ENCODE results near the gene COX19. TPM values are rescaled to one million over a fixed set of nuclear protein-coding genes. Genes with fewer than 3 reads are reported as not detected.

Gene COX19
- total and polyA plus RNA-seq, 10 donors = 7.1 to 29.1 (median 15.2) TPM

DNA sequence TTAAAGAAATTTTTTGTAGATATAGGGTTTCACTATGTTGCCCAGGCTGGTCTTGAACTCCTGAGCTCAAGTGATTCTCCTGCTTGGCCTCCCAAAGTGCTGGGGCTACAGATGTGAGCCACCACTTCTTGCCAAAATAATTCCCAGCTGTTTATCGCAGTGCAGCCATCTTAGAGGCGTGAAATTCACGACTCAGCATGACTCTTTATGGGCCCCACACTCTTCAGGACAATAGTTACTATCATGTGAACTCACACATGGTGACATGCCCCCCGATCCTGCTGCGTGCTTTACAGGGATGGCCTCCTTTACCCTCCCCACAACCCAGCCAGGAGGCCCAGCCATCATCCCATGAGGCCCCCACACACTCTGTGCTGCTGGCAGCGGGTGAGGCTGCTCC lies 4.6 kb downstream of the COX19 start:
- no peak for DNase-seq
- H3K27me3 ChIP-seq (replicated peaks in 1 of 7) = no peaks in the 10 kb centered on the region

DNA sequence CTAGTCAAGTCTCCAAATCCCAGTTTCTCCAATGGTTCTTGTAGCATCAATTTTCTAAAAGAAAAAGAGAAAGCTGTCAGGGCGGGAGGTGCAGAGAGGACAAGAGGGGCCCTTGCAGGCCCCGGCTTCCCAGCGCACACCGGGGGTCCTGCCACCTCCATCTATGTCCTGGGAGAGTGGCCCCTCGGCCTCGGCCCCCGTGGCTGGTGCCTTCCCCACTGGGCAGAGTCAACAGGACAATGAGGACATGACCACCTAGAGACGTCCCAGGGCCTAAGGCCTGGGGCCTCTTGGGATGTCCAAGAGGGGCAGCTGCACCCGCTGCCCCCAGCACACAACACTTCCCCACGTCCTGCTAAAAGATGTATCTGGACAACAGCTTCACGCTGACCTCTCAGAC lies 5.9 kb downstream of the COX19 start:
- peak; percentile 74 for DNase-seq
- Histone ChIP-seq H3K27ac (no peak overlapping the region), H3K4me1 (peaks cover 27 to 88% (median 56%) of the 10 kb centered on the region in 6 donors), H3K36me3 (peaks cover 0 to 74% (median 66%) of the 10 kb centered on the region in 6 donors), H3K9me3 (no peaks in the 10 kb centered on the region), H3K4me3 (no peak overlapping the region), H3K27me3 (replicated peaks in 1 of 7) (no peaks in the 10 kb centered on the region)
- intact Hi-C loops (cut with DNase I; ENCODE audit: low total_unique reads) = no loop called here
- TF ChIP-seq, protein P1, sequence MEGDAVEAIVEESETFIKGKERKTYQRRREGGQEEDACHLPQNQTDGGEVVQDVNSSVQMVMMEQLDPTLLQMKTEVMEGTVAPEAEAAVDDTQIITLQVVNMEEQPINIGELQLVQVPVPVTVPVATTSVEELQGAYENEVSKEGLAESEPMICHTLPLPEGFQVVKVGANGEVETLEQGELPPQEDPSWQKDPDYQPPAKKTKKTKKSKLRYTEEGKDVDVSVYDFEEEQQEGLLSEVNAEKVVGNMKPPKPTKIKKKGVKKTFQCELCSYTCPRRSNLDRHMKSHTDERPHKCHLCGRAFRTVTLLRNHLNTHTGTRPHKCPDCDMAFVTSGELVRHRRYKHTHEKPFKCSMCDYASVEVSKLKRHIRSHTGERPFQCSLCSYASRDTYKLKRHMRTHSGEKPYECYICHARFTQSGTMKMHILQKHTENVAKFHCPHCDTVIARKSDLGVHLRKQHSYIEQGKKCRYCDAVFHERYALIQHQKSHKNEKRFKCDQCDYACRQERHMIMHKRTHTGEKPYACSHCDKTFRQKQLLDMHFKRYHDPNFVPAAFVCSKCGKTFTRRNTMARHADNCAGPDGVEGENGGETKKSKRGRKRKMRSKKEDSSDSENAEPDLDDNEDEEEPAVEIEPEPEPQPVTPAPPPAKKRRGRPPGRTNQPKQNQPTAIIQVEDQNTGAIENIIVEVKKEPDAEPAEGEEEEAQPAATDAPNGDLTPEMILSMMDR (IDR thresholded peaks at IDR 0.05 in 8 of 11, conservative IDR thresholded peaks at IDR 0.05 in 3 of 11) = no peak
- peak in 1 of 3 donors; percentile 3 for TF ChIP-seq POLR2AphosphoS5 (IDR thresholded peaks at IDR 0.05)
- 88 to 97% (median 95%) methylated on average over 11 of the region's 11 CpGs for WGBS, 5 donors

More for the DNA sequence above, 4.6 kb downstream of the COX19 start:
- Histone ChIP-seq H3K36me3 (peaks cover 0 to 74% (median 66%) of the 10 kb centered on the region in 6 donors), H3K4me3 (no peak overlapping the region), H3K9me3 (no peaks in the 10 kb centered on the region), H3K27ac (no peak overlapping the region), H3K4me1 (peaks cover 21 to 84% (median 51%) of the 10 kb centered on the region in 6 donors)
- 90 to 95% (median 93%) methylated on average over 6 of the region's 6 CpGs for WGBS, 5 donors
- TF ChIP-seq POLR2A (IDR thresholded peaks at IDR 0.05) (no peak), POLR2AphosphoS5 (IDR thresholded peaks at IDR 0.05) (no peak)
- TF ChIP-seq, protein P1 (IDR thresholded peaks at IDR 0.05 in 8 of 11, conservative IDR thresholded peaks at IDR 0.05 in 3 of 11) = no peak
- intact Hi-C loops (cut with DNase I; ENCODE audit: low total_unique reads) = no loop called here

DNA sequence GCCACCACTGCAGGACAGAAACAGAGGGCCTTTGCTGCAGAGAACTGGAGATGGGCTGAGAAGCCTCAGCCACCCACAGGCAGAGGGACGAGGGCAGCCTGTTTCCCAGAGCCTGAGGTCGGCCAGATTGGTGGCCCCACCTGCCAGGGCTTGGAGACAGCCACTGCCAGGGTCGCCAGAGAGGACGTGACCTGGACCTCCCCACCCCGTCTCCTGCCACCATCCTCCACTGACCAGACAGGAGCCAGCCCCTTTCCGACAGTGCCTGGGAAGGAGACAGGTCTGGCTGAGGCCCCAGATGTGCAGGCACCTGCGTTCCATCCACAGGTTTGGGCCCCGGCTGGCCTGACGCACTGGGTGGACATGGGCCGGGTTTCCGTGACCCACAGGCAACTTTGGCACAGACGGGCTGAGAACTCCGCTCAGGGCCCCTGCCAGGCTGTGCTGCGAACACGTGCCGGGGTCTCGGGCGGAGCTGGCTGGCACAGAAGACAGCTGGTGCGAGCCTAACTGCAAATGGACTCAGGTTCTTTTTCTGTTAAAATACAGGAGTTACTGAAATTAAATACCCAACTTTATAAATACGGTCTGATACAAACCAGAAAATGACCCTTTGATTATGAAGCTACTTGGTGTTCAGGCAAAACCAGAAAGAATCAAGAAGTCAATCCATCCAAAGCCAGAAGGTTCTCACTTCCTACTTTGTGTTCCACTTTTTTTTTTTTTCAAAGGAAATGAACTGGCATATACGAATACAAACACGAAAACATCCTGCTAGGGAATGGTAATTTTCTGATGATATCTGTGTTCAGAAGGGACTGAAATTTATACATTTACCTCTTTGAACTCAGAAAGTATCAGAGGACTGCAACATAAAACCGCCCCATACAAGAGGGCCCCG lies 6.9 kb downstream of the COX19 start:
- TF ChIP-seq POLR2AphosphoS5 (IDR thresholded peaks at IDR 0.05) (peak in 1 of 3 donors; percentile 25), POLR2A (IDR thresholded peaks at IDR 0.05) (no peak)
- TF ChIP-seq, protein P1 (IDR thresholded peaks at IDR 0.05 in 8 of 11, conservative IDR thresholded peaks at IDR 0.05 in 3 of 11) = no peak
- Histone ChIP-seq H3K4me3 (no peak overlapping the region), H3K9me3 (no peaks in the 10 kb centered on the region), H3K27ac (no peak overlapping the region), H3K36me3 (peaks cover 0 to 73% (median 66%) of the 10 kb centered on the region in 6 donors), H3K4me1 (peaks cover 27 to 88% (median 55%) of the 10 kb centered on the region in 6 donors), H3K27me3 (replicated peaks in 1 of 7) (peaks cover 0 to 5% (median 0%) of the 10 kb centered on the region in 7 donors)
- 85 to 91% (median 87%) methylated on average over 13 to 24 of the region's 24 CpGs for WGBS, 5 donors
- no peak for DNase-seq
- intact Hi-C loops (cut with DNase I; ENCODE audit: low total_unique reads) = no loop called here

All from spleen (tissue), 11 donors.